ENCODE results near the gene KCNK6.

DNA sequence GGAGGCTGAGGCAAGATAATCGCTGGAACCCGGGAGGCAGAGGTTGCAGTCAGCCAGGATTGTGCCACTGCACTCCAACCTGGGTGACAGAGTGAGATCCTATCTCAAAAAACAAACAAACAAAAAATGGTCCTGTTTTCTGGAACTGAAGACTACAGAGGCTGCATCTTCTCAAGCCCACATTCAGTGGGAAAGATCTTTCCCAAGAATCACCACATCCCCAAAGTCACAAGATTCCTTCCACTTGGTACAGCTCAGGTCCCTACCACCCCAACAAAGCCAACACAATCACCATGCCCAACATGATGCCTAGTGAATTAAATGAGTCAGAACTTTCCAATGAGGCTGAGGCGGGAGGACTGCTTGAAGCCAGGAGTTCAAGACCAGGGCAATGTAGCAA is 31.2 kb downstream of the KCNK6 start:
- TF ChIP-seq YY1 (IDR thresholded peaks at IDR 0.05; ENCODE audit: low read depth, low read length) (no peak), ZSCAN29 (IDR thresholded peaks at IDR 0.05) (no peak), POLR2A (IDR thresholded peaks at IDR 0.05; ENCODE audit: low read depth, low read length) (no peak), EP300 (IDR thresholded peaks at IDR 0.05; ENCODE audit: borderline replicate concordance in 1 of 2, control insufficient read depth in 1 of 2, low read depth in 2 of 2, low read length in 2 of 2) (no peak), RCOR1 (conservative IDR thresholded peaks at IDR 0.05; ENCODE audit: low read depth, low read length) (no peak), SPI1 (IDR thresholded peaks at IDR 0.05; ENCODE audit: borderline replicate concordance, insufficient read depth, low read depth, low read length) (no peak), PAX5 (IDR thresholded peaks at IDR 0.05; ENCODE audit: borderline replicate concordance, low read depth, low read length) (no peak), TARDBP (IDR thresholded peaks at IDR 0.05; ENCODE audit: borderline replicate concordance) (no peak), NKRF (conservative IDR thresholded peaks at IDR 0.05) (no peak), FOXK2 (IDR thresholded peaks at IDR 0.05) (no peak), BMI1 (IDR thresholded peaks at IDR 0.05; ENCODE audit: borderline replicate concordance) (no peak), IRF4 (IDR thresholded peaks at IDR 0.05; ENCODE audit: low read depth, low read length) (no peak)
- TF ChIP-seq, protein P1, sequence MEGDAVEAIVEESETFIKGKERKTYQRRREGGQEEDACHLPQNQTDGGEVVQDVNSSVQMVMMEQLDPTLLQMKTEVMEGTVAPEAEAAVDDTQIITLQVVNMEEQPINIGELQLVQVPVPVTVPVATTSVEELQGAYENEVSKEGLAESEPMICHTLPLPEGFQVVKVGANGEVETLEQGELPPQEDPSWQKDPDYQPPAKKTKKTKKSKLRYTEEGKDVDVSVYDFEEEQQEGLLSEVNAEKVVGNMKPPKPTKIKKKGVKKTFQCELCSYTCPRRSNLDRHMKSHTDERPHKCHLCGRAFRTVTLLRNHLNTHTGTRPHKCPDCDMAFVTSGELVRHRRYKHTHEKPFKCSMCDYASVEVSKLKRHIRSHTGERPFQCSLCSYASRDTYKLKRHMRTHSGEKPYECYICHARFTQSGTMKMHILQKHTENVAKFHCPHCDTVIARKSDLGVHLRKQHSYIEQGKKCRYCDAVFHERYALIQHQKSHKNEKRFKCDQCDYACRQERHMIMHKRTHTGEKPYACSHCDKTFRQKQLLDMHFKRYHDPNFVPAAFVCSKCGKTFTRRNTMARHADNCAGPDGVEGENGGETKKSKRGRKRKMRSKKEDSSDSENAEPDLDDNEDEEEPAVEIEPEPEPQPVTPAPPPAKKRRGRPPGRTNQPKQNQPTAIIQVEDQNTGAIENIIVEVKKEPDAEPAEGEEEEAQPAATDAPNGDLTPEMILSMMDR (IDR thresholded peaks at IDR 0.05 in 2 of 3, conservative IDR thresholded peaks at IDR 0.05 in 1 of 3; ENCODE audit: control insufficient read depth in 2 of 3, extremely low read depth in 1 of 3, insufficient read depth in 1 of 3, low read depth in 3 of 3, low read length in 3 of 3) = no peak
